Mesothelial cell of epicardium (in vitro differentiated cells): ENCODE measurements around the gene CCL18. TPM values are rescaled to one million over a fixed set of nuclear protein-coding genes. Genes with fewer than 3 reads are reported as not detected.
"Not testable (repeated sequence)": the region's sequence is repeated elsewhere in the genome, so short reads cannot be mapped to it uniquely, and the experiment has no call there.

Source experiments
- DNase-seq, 2 experiments: peaks; one replicate each; pipeline ENCODE4 v3.0.0; 2021; ENCODE audit warnings: low spot score in 2 of 2; ENCODE audit not compliant: unreplicated experiment in 2 of 2
- H3K27ac Mint-ChIP-seq: 2 replicates; pipeline ENCODE4 v1.8.0; 2021; ENCODE audit warnings: mixed read lengths
- H3K27me3 Mint-ChIP-seq: 2 replicates; pipeline ENCODE4 v1.8.0; 2021; ENCODE audit warnings: low read depth, mixed read lengths
- H3K36me3 Mint-ChIP-seq: 2 replicates; pipeline ENCODE4 v1.8.0; 2021; ENCODE audit warnings: mixed read lengths
- H3K4me1 Mint-ChIP-seq: 2 replicates; pipeline ENCODE4 v1.8.0; 2021; ENCODE audit warnings: mixed read lengths
- H3K4me3 Mint-ChIP-seq: 2 replicates; pipeline ENCODE4 v1.8.0; 2021; ENCODE audit warnings: mild to moderate bottlenecking, moderate library complexity, mixed read lengths
- H3K9me3 Mint-ChIP-seq: 2 replicates; pipeline ENCODE4 v1.8.0; 2021; ENCODE audit warnings: mixed read lengths
- total RNA-seq: library from RNA; stranded (reverse); gene quantifications from 3 replicates; pipeline ENCODE4 v1.2.1, GENCODE V29; 2021
- TF ChIP-seq, protein P1 (sequence below): fragments of 200-600 bp; sonication (generic); IDR thresholded peaks from one replicate; pipeline ENCODE4 v1.5.0; 2021; ENCODE audit warnings: antibody characterized with exemption; ENCODE audit not compliant: unreplicated experiment

Gene CCL18
- total RNA-seq, 1 donor from 2014 or later: not detected

DNA sequence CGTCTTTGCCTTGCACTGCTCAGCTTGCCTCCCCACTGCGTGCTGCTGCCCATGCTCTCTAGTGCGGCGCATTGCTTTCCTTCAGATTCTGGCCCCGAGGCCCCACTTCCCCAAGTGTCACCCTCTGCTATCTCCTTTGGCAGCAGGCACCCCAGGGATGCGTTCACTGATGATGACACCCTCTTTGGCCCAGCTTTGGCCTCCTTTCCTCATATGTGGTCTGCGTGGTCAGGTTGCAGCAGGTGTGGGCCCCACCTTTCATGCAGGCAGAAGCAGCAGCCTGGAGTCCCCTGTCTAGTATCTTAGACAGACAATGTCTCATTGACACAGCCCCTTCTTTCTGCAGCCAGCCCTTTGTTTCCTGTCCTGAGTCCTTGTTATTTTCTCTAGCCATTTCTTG is 30.7 kb downstream of the CCL18 start:
- Mint-ChIP-seq H3K27me3 (peaks cover 46% of the 10 kb centered on the region), H3K9me3 (no peaks in the 10 kb centered on the region)

DNA sequence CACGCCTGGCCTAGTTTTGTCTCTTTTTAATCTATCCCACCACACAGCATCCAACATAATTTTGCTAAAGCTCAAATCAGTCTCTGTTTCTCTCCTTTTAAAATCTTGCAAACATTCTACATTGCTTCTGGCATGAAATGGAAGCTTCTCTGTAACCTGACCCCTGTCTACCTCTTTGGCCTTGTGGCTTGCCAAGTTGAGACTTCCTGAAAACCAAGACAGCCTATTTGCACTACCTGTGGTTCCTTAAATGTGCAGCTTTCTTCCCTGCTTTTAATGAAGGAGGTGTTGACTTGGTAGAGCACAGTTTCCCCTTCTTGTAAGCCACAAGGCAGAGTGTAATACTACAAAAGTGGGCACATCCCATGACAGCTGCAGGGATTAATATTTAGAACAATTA is 31.9 kb downstream of the CCL18 start:
- H3K36me3 Mint-ChIP-seq: no peaks in the 10 kb centered on the region
- H3K4me1 Mint-ChIP-seq: no peaks in the 10 kb centered on the region
- no peaks in the 10 kb centered on the region for H3K9me3 Mint-ChIP-seq
- H3K27me3 Mint-ChIP-seq: peaks cover 45% of the 10 kb centered on the region
- no peak overlapping the region for H3K4me3 Mint-ChIP-seq
- TF ChIP-seq, protein P1, sequence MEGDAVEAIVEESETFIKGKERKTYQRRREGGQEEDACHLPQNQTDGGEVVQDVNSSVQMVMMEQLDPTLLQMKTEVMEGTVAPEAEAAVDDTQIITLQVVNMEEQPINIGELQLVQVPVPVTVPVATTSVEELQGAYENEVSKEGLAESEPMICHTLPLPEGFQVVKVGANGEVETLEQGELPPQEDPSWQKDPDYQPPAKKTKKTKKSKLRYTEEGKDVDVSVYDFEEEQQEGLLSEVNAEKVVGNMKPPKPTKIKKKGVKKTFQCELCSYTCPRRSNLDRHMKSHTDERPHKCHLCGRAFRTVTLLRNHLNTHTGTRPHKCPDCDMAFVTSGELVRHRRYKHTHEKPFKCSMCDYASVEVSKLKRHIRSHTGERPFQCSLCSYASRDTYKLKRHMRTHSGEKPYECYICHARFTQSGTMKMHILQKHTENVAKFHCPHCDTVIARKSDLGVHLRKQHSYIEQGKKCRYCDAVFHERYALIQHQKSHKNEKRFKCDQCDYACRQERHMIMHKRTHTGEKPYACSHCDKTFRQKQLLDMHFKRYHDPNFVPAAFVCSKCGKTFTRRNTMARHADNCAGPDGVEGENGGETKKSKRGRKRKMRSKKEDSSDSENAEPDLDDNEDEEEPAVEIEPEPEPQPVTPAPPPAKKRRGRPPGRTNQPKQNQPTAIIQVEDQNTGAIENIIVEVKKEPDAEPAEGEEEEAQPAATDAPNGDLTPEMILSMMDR: no peak
- DNase-seq: no peak
- H3K27ac Mint-ChIP-seq: no peak overlapping the region

More for the DNA sequence above, 30.7 kb downstream of the CCL18 start:
- no peak overlapping the region for H3K27ac Mint-ChIP-seq
- no peak overlapping the region for H3K4me3 Mint-ChIP-seq
- no peak for DNase-seq
- H3K36me3 Mint-ChIP-seq: no peaks in the 10 kb centered on the region
- H3K4me1 Mint-ChIP-seq: no peaks in the 10 kb centered on the region
- TF ChIP-seq, protein P1: no peak

DNA sequence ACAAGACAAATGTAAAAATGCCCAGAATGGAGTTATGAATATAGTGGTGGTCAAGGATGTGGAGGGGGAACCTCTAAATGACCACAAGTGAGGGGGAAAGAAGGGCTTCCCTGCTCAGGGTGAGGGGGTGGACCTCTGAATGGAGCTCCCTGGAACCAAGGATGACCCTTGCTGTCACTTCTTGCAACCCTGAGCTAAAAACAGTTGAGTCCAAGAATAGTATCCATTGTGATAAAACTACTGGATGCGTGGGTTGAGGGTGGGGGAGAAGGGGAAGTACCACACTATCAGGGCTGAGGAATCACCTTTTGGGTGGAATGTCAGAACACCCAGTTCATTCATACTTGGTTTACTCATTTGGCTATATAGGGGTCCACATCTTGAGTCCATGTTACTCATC is 34.9 kb downstream of the CCL18 start:
- H3K27ac Mint-ChIP-seq: not testable (repeated sequence)

DNA sequence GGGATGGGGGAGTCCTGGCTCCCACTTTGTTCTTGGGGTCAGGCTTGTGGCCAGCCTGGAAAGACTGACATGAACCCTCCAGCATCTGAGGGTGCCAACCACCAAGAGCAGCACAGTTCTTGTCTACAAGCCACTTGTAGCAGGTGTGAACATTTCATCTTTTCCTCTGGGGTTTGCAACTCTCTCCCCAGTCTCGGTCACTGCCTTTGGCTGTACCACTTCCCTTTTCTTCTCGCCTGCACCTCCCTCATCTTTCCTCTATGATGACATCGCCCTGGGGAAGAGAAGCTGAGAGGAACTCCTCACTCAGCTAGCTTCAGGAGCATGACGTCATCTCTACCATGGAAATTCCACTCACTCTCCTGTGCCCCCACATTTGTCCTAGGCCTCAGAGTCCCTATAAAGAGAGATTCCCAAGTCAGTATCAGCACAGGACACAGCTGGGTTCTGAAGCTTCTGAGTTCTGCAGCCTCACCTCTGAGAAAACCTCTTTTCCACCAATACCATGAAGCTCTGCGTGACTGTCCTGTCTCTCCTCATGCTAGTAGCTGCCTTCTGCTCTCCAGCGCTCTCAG is 39.4 kb downstream of the CCL18 start, which contains the start of gene CCL4:
TSS of gene CCL4 (plus strand) at position 427 of the 575 bp plus-strand sequence. CDS start at position 506, 79 bp downstream.
- H3K4me1 Mint-ChIP-seq, H3K27ac Mint-ChIP-seq, H3K9me3 Mint-ChIP-seq, H3K36me3 Mint-ChIP-seq, DNase-seq, H3K4me3 Mint-ChIP-seq: not testable (repeated sequence)
- H3K27me3 Mint-ChIP-seq: peaks cover 66% of the 10 kb centered on the region

More for the DNA sequence above, 34.9 kb downstream of the CCL18 start:
- not testable (repeated sequence) for H3K9me3 Mint-ChIP-seq, H3K4me1 Mint-ChIP-seq, H3K4me3 Mint-ChIP-seq, DNase-seq, H3K36me3 Mint-ChIP-seq
- H3K27me3 Mint-ChIP-seq: peaks cover 35% of the 10 kb centered on the region

DNA sequence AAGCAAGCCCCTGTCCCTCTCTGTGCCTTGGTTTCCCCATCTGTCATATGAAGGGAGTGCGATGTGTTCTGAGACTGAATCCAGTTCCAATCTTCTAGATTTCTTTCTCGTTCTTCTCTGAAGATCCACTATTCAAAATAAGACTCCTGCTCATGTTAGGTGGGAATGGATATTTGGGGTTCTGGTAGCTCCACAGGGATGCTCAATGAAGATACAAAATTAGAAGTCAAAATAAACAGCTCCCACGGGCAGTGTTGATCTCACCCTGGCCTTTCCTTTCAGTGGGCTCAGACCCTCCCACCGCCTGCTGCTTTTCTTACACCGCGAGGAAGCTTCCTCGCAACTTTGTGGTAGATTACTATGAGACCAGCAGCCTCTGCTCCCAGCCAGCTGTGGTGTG is 40.2 kb downstream of the CCL18 start:
- H3K27me3 Mint-ChIP-seq: peaks cover 70% of the 10 kb centered on the region
- DNase-seq, H3K27ac Mint-ChIP-seq, H3K4me3 Mint-ChIP-seq, H3K4me1 Mint-ChIP-seq, H3K9me3 Mint-ChIP-seq, H3K36me3 Mint-ChIP-seq: not testable (repeated sequence)

GRCh38 chr17:36104701-36105181 is 40.7 kb downstream of the CCL18 start:
- TF ChIP-seq, protein P1: no peak
- no peak for DNase-seq
- Mint-ChIP-seq H3K27ac (no peak overlapping the region), H3K36me3 (no peaks in the 10 kb centered on the region), H3K9me3 (no peaks in the 10 kb centered on the region), H3K27me3 (peaks cover 68% of the 10 kb centered on the region), H3K4me3 (no peak overlapping the region), H3K4me1 (no peaks in the 10 kb centered on the region)

- no peaks in the 10 kb centered on the region for H3K36me3 Mint-ChIP-seq
- TF ChIP-seq, protein P1: no peak
These were observed 41.9 kb downstream of the CCL18 start for GRCh38 chr17:36105781-36106492.

More at GRCh38 chr17:36105781-36106492, 41.9 kb downstream of the CCL18 start:
- no peak overlapping the region for H3K27ac Mint-ChIP-seq
- H3K27me3 Mint-ChIP-seq: peaks cover 69% of the 10 kb centered on the region
- H3K4me1 Mint-ChIP-seq: no peaks in the 10 kb centered on the region
- no peak for DNase-seq
- no peak overlapping the region for H3K4me3 Mint-ChIP-seq
- H3K9me3 Mint-ChIP-seq: no peaks in the 10 kb centered on the region
